ENCODE data around the gene RPL9.

GRCh38 chr4:39406763-39407583 is 51.7 kb downstream of the RPL9 start, which contains the start of gene KLB:
- TF ChIP-seq CTCF (IDR thresholded peaks at IDR 0.05) (no peak), POLR2A (IDR thresholded peaks at IDR 0.05) (no peak)
